Fibroblast of skin of scalp (primary cell): ENCODE results near the gene STK24.

Experiments
- DNase-seq: peaks from one replicate; pipeline ENCODE4 v3.0.0-alpha.2; 2013

STK24 gene

GRCh38 chr13:98530217-98530616 is 46.7 kb downstream of the STK24 start:
- DNase-seq, result no peak

- DNase-seq, result no peak
Observed at GRCh38 chr13:98529171-98529570, 47.7 kb downstream of the STK24 start.

DNA sequence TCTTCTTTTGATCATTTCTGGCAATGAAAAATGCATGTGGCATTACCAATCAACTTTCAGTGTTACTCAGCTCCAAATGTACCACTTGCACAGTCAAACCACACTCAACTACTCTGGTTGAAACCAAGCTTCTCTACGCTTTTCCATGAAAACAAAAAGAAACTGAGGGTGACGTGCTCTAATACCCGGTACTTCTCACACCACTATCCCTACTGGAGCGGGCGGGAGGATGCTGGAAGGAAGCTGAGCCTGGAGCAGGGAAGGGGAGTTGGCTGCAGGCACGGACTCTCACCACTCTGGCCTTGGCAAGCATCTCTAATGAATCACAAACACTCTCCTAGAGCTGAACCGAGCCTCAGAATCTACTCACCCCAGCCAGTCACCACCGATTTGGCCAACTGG is 48.2 kb downstream of the STK24 start:
- DNase-seq, result peak; percentile 49

GRCh38 chr13:98527526-98527925 is 49.4 kb downstream of the STK24 start:
- no peak for DNase-seq

DNA sequence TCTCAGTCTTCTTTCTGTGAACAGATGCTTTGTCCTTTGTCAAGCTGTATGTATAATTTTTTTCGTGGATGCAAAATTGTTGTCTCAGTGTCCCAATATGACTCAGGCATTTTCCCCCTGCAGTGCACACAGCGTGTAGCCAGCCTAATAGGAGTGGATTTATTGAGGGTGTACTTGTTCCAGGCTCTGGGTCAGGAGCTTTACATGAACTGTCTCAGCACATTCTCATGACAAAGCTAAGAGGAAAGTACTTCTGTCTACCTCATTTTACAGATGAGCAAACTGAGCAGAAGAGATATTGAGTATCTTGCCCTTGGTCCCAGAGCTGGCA is 50.8 kb downstream of the STK24 start:
- DNase-seq, result peak; percentile 29

DNA sequence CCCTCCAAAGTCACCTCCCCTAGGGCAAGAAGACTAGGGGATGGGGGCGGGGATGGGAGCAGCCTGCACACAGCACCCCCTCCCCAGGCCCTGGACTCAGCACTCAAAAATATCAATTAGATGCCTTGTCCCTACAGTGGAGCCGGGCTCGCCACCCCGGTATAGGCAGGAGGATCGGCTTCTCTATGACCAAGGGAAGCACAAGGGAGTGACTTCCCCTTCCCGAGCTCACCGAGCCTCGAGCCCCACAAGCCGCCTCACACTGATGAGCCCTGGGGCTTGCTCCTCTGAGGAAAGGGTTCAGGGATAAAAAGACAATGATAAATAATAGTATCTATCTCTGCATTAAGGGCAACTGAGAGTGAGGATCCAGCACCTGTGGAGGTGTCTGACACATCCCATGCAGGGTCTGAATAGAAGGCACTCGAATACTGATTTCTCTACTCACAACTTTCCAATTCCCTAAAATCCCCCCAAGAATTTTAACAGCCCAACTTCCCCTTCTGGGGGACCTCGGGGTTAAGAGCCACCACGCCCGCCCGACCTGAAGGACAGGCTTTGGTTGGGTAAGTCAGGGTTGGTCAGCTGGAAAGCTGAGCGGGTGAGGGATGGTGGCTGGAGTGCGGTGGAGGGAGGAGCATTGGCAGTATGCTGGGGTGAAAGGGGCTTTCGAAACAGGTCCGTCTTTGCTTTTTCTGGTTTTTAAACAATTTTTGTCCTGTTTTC is 51.3 kb downstream of the STK24 start:
- no peak for DNase-seq

- no peak for DNase-seq
Observed at GRCh38 chr13:98524793-98525192, 52.1 kb downstream of the STK24 start.

GRCh38 chr13:98524391-98524790 is 52.5 kb downstream of the STK24 start:
- DNase-seq, result no peak

DNA sequence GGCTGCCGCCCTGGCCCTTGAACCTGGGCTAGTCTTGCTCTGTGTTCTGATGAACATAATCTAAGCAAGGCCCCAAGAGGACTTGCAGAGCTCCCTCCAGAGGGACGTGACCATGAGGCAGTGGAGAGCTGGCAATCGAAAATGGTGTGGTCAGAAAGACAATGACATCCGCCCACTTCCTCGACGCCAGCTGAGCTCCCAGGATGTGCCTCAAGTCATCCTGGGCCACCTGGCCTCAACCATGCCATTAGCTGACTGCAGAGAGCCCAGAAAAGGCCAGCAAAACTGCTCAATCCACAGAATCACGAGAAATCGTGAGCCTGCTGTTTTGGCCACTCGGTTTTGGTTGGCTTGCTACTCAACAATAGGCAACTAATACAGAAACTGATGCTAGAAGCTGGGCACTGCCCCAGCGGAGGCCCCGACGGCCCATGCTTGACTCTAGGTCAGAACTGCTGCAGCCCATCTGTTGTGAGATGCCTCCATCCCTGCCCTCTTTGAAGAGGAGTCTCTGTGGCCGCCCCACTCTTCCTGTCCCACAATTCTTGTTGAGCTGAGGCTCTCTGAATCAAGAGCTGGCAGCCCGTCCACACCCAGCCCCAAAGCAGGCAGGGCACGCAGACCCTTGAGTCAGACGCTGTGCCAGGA is 53.3 kb downstream of the STK24 start:
- no peak for DNase-seq

DNA sequence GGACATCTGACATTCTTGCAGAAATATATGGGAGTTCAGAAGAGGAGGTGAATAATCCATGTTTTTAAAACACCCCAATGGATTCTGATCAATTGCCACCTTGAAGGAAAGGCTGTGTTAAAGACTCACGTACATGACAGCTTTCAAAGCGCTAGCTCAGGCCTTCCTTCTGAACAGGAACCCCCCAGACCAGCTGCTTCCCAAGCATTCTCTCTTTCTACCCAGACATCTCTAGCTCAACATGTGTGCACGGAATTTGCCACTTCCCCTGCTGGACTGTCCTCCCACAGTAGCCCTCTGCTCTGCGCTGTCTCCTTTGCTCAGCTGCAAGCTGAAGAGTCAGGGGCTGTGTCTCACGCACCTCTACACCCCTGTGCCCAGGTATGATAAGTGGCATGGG is 54.5 kb downstream of the STK24 start:
- no peak for DNase-seq

DNA sequence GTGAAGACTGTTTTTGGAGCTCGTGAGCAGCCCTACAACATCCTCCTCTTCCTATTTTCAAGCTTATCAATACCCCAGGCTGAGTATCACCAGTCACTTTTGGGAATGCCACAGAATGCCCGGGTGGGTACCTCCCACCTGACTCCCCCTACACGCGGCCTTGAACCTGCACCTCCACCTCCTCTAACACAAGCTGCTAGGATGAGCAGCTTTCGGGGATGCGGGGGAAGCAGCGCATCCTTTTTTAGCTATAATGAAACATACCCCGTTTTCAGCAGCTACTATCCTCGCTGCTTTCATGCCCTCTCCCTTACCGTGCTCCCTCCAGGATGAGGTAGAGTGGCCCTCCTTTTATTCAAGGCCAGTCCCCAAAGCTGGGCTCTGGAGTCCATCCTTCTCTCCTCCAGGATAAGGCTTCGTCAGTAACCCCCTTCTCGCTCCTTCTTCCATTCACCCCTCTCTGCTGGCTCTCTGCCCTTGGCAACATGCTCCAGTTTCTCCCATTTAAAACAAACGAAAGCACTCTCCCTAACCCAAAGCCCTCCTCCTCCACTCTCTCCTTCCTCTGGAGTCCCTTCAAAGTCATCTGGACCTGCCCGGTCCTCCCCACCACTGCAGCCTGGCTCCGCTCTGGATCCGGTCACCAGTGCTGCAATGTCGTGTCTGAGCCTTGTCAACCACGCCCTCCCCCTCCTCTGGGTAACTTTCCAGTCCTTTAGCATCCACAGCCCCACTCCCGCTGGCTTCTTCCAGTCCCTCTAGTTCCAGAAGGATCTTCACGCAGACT is 55.3 kb downstream of the STK24 start:
- DNase-seq, result no peak

GRCh38 chr13:98520674-98521449 is 56.0 kb downstream of the STK24 start:
- no peak for DNase-seq

DNA sequence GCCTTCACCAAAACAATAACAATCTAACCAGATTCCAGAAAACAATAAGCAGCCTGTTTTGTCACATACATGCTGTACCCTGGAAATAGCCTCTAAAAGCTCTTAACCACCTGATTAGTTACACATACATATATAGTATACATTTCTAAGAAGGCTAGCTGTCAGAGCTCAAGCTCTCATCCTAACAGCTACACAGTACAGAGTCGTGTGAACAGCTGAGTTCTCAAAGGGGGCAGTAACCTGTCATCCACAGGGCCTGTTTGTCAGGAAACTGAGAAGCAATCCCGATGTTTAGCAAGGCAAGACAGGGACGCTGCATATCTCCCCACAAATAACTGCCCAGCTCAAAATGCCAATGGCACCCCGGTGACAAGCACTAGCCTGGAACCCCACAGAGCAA is 56.9 kb downstream of the STK24 start:
- DNase-seq, result no peak

- DNase-seq, result no peak
Observed at GRCh38 chr13:98517576-98518310, 59.2 kb downstream of the STK24 start.

GRCh38 chr13:98515818-98516465 is 61.0 kb downstream of the STK24 start:
- no peak for DNase-seq

DNA sequence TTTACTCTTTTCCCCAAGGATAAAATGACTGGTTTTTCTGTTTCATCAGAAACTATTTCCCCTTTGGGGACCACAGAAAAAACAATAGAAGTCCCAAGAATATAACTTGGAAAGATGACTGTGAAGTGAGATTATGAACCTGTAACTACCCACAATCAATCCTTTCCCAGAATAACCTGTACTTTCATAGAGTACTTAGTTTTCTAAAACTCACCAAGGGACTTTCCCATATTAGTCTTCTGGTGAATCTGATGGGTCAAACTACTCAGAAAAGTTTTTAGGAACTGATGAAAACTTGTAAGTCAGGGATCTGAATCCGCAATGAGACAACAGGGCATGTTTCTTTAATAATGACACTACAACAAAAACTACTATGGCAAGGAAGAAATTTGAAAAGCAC is 62.6 kb downstream of the STK24 start:
- no peak for DNase-seq

DNA sequence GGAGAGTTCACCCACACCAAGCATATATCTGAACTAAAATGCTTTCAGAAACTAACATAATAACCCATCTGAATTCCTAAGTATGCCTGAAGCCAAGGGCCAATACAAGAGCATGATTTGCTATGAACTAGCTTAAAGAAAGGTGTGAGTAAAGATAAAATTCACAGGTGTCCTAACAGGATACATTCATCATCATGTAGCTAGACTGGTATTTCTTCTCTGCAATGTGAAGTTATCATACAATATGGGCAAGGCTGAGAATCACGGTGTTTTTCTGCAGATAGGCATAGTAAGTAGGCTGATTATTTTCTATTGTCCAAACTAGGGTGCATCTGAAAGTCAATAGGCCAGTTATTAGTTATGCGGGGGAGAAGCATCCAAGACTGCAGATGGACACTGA is 63.1 kb downstream of the STK24 start:
- DNase-seq, result no peak

- DNase-seq, result no peak
Observed at GRCh38 chr13:98512774-98513665, 63.9 kb downstream of the STK24 start.

- no peak for DNase-seq
Observed at GRCh38 chr13:98511435-98511834, 65.5 kb downstream of the STK24 start.

DNA sequence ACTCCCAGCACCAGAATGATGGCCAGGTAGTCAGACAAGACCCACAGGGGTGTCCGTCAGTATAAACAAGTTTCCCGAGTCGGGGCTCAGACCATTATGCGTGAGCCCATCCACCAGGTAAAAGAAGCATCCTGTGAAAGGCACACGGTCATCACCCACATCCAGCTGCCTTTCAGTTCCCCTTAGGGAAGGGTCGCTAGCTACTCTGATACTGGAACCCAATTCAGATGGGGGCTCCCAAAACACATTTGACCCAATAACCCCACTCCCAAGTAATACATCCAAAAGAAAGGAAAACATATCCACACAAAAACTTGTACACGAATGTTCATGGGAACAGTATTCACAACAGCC is 66.8 kb downstream of the STK24 start:
- DNase-seq, result no peak
